Measurements from ENCODE around the gene DDX60.

DNA sequence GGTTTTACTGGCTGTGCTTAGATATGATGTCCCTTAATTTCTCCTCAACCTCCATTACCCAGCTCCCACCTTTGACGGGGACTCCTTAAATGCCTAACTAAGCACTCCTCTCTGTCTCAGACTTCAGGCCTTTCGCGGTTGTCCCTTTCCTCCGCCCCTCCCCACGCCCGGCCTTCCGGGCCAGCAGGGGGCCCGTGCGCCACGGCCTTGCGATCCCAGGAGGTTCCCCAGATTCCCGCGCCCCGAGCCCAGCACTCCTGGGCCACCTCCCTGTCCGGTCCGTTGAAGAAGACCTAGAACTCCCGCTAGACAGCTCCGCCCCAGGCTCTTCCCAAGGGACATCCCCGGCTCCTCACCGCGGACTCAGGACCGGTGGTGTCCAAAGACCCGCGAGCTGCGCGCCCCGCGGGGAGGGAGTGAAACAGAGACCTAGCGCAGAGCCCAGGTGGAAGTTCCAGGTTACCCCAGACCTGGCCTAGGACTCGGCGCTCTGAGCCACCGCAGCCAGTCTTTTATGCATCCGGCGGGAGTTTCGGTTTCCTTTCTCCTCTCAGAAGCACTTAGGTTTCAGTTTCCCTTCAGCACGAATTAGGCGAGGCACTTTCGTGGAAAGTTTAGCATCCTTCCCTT is at the start of gene DDX60:
- TF ChIP-seq, protein P1, sequence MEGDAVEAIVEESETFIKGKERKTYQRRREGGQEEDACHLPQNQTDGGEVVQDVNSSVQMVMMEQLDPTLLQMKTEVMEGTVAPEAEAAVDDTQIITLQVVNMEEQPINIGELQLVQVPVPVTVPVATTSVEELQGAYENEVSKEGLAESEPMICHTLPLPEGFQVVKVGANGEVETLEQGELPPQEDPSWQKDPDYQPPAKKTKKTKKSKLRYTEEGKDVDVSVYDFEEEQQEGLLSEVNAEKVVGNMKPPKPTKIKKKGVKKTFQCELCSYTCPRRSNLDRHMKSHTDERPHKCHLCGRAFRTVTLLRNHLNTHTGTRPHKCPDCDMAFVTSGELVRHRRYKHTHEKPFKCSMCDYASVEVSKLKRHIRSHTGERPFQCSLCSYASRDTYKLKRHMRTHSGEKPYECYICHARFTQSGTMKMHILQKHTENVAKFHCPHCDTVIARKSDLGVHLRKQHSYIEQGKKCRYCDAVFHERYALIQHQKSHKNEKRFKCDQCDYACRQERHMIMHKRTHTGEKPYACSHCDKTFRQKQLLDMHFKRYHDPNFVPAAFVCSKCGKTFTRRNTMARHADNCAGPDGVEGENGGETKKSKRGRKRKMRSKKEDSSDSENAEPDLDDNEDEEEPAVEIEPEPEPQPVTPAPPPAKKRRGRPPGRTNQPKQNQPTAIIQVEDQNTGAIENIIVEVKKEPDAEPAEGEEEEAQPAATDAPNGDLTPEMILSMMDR (conservative IDR thresholded peaks at IDR 0.05; ENCODE audit: low read length), result no peak
- TF ChIP-seq EZH2phosphoT487 (IDR thresholded peaks at IDR 0.05; ENCODE audit: borderline replicate concordance, low read depth, low read length), result no peak
